ENCODE data around the gene ITSN1.

Gene ITSN1

GRCh38 chr21:33642896-33643657 is 776 bp downstream of the ITSN1 start:
- ChIA-PET POLR2A (no interaction called here), CTCF (no interaction called here)
- TF ChIP-seq, protein P1, sequence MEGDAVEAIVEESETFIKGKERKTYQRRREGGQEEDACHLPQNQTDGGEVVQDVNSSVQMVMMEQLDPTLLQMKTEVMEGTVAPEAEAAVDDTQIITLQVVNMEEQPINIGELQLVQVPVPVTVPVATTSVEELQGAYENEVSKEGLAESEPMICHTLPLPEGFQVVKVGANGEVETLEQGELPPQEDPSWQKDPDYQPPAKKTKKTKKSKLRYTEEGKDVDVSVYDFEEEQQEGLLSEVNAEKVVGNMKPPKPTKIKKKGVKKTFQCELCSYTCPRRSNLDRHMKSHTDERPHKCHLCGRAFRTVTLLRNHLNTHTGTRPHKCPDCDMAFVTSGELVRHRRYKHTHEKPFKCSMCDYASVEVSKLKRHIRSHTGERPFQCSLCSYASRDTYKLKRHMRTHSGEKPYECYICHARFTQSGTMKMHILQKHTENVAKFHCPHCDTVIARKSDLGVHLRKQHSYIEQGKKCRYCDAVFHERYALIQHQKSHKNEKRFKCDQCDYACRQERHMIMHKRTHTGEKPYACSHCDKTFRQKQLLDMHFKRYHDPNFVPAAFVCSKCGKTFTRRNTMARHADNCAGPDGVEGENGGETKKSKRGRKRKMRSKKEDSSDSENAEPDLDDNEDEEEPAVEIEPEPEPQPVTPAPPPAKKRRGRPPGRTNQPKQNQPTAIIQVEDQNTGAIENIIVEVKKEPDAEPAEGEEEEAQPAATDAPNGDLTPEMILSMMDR (IDR thresholded peaks at IDR 0.05; ENCODE audit: control extremely low read depth, extremely low read depth, low read depth, missing control alignments): no peak
- DNase-seq (ENCODE audit: extremely low spot score): peak; percentile 31

DNA sequence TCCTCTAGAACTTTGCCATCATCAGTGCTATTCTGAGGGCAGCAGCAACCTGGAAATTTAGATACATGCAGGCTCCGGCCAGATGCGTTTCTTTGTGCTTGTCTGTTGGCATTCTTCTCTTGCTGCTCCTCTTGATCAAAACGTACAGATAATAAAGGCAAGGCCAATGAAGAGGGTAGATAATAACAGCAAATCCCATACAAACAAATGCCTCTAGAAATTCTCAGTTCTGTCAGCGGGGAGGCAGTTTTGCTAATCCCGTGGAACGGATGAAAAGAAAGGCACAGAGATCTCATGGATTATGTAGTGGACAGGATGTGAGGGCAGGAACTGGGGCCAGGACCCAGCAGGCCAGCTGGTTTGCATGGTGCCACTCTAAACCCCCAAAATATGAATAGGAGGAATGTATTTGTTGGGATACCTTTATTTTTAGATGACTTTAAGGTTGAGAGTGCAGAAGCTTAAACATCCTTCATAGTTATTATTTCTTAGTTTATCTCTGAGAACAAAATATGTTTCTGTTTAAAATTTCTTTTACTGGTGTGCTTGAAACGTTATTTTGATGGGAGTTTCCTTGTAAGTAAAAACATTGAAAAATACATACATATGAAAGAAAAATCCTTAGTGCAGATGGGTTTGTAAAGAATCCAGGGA is 1.5 kb downstream of the ITSN1 start:
- DNase-seq (ENCODE audit: extremely low spot score): no peak
- POLR2A ChIA-PET: no interaction called here
- CTCF ChIA-PET: interaction anchor here (0.8 kb wide), 1 partner anchor 27 kb away, joined by 3 read pairs; no protein-coding TSS in a partner anchor
- TF ChIP-seq, protein P1 (IDR thresholded peaks at IDR 0.05; ENCODE audit: control extremely low read depth, extremely low read depth, low read depth, missing control alignments): no peak

DNA sequence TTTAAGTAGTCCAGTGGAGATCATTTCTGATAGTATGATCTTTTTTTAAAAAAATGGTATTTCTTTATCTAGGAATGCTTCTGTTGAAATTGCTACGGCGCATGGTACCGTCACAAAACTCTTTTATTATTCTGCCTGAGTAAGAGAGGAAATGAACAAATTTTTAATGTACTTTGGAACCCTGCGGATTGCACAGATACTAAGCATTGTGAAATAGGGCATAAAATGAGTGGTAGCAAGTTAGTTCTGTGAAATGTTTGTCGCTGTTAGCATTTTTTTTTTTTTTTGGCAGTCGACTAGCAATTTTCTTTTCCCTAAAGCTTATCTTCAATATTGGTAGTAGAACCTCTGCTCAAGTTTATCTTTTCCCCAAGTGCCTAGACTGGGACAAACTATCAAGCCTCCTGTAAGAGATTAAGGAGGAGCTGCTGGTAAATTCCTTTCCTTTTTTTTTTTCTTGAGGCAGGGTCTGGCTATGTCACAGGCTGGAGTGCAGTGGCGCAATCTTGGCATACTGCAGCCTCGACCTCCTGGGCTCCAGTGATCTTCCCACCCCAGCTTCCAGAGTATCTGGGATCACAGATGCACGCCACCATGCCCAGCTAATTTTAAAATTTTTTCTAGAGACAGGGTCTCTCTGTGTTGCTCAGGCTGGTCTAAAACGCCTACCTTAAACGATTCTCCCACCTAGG is 2.2 kb downstream of the ITSN1 start:
- ChIA-PET CTCF (interaction anchor here (0.8 to 1.1 kb wide), 2 partner anchors 26 to 39 kb away, joined by 3 read pairs; no protein-coding TSS in a partner anchor), POLR2A (interaction anchor here (0.7 kb wide), 1 partner anchor 1359 kb away, joined by 3 read pairs; no protein-coding TSS in a partner anchor)
- no peak for DNase-seq (ENCODE audit: extremely low spot score)
- TF ChIP-seq, protein P1 (IDR thresholded peaks at IDR 0.05; ENCODE audit: control extremely low read depth, extremely low read depth, low read depth, missing control alignments): no peak

GRCh38 chr21:33645730-33646129 is 3.4 kb downstream of the ITSN1 start:
- CTCF ChIA-PET: interaction anchor here (1.1 kb wide), 1 partner anchor 40 kb away, joined by 3 read pairs; no protein-coding TSS in a partner anchor
- POLR2A ChIA-PET: no interaction called here
- no peak for DNase-seq (ENCODE audit: extremely low spot score)
- TF ChIP-seq, protein P1 (IDR thresholded peaks at IDR 0.05; ENCODE audit: control extremely low read depth, extremely low read depth, low read depth, missing control alignments): no peak

GRCh38 chr21:33647587-33647986 is 5.3 kb downstream of the ITSN1 start:
- no peak for DNase-seq (ENCODE audit: extremely low spot score)
- TF ChIP-seq, protein P1 (IDR thresholded peaks at IDR 0.05; ENCODE audit: control extremely low read depth, extremely low read depth, low read depth, missing control alignments): no peak
- ChIA-PET CTCF (no interaction called here), POLR2A (no interaction called here)

DNA sequence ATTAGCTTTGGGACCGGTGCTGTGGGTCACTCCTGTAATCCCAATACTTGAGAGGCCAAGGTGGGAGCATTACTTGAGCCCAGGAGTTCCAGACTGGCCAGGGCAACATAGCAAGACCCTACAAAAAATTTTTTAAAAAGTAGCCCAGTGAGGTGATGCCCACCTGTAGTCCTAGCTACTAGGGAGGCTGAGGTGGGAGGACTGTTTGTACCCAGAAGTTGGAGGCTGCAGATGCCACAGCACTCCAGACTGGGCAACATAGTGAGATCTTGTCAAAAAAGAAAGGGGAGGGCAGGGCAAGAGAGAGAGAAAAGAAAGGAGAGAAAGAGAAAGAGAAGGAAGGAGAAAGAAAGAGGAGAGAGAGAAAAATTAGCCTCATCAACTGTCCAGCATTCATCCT is 6.3 kb downstream of the ITSN1 start:
- POLR2A ChIA-PET: no interaction called here
- no peak for DNase-seq (ENCODE audit: extremely low spot score)
- CTCF ChIA-PET: interaction anchor here (1.7 kb wide), 1 partner anchor 175 kb away, joined by 3 read pairs; no protein-coding TSS in a partner anchor
- TF ChIP-seq, protein P1 (IDR thresholded peaks at IDR 0.05; ENCODE audit: control extremely low read depth, extremely low read depth, low read depth, missing control alignments): no peak

Data from GM10248 (cell line).